Stimulated activated CD4-positive, alpha-beta T cell treated with anti-CD3 and anti-CD28 coated beads, Interleukin-1b, Interleukin-23, amount 100 ng/mL, for 4 hours (primary cell): Measurements from ENCODE around the gene SLC22A16.
"Not testable (repeated sequence)": the region's sequence is repeated elsewhere in the genome, so short reads cannot be mapped to it uniquely, and the experiment has no call there.

ENCODE experiments used
- DNase-seq, 2 donors: peaks; one replicate each; pipeline ENCODE4 v3.0.0-alpha.2; 2020; ENCODE audit warnings: low read depth in 2 of 2

Gene SLC22A16, protein sequence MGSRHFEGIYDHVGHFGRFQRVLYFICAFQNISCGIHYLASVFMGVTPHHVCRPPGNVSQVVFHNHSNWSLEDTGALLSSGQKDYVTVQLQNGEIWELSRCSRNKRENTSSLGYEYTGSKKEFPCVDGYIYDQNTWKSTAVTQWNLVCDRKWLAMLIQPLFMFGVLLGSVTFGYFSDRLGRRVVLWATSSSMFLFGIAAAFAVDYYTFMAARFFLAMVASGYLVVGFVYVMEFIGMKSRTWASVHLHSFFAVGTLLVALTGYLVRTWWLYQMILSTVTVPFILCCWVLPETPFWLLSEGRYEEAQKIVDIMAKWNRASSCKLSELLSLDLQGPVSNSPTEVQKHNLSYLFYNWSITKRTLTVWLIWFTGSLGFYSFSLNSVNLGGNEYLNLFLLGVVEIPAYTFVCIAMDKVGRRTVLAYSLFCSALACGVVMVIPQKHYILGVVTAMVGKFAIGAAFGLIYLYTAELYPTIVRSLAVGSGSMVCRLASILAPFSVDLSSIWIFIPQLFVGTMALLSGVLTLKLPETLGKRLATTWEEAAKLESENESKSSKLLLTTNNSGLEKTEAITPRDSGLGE

DNA sequence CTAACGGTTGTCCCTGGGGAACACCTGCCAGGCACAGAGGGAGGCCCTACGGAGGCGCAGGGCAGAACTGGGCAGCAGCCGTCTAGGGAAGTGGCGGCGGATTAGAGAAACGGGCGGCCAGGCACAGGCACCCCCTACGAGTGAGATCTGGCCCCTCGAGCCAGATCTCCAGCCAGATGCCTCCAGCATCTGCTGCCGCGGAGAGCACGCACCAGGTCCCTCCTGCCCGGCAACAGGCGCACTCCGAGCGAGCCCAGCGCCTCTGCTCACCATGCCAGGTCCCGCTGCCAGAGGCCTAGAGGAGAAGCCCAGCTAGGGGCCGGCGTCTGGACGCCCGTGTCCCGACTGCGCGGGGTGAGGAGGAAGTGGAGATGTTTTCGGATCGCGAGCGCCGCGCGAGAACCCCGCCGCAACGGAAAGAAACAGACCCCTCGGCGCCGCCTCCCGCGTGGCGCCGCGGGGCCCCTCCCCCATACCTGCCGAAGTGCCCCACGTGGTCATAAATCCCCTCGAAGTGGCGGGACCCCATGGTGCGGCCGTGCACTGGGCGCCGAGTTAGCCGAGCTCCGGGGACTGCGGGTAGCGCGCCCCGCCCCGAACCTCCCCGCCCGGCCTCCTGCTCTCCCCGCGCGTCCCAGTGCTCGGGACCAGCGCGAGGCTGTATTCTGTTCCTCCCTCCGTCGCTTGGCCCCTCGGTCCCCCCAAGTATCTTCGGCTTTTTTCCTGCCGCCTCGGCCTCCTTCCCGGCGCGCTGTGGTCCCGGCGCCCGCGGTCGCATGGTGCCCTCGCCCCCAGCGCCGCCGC, at the start of gene SLC22A16:
Gene SLC22A16 (minus strand): TSS at position 568 of the 804 bp plus-strand sequence. CDS start 39 bp downstream, at position 529.
- DNase-seq: no peak

DNA sequence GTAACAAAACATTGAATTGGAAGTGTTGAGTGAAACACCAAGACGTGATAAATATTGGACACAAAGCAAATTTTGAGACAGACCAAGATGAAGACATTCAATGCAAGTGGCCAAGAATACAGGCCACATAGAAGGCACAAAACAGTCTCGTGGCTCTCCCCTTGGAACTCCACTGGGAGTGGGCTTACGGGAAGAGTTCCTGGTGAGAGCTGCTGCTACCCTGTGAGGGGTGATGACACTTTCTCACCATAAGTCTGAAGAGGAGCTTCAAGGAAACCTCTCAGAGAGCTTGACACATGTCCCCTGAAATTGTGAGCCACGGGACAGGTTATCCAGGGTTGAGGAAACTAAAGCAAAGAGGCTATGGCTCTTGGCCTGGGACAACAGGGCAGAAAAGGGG, 48.6 kb upstream of the SLC22A16 start:
- no peak for DNase-seq

DNA sequence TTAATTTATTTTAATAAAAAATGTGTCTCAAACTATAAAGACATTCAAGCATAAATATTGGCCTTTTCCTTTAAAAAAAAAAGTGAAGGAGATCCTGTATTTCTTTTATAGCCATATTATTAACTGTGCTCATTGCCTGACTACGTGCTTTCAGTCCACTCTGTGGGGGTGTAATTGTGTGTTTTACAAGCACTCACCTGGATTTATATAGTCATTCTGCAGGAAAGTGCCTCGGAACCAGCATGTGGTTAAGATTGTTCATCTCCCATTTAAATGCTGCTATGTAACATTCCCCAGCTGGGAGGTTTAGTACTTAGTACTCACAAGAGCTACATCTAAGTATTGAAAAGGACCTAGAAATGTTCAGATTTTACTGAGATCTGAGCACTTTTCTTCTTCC, 47.9 kb upstream of the SLC22A16 start:
- no peak for DNase-seq

DNA sequence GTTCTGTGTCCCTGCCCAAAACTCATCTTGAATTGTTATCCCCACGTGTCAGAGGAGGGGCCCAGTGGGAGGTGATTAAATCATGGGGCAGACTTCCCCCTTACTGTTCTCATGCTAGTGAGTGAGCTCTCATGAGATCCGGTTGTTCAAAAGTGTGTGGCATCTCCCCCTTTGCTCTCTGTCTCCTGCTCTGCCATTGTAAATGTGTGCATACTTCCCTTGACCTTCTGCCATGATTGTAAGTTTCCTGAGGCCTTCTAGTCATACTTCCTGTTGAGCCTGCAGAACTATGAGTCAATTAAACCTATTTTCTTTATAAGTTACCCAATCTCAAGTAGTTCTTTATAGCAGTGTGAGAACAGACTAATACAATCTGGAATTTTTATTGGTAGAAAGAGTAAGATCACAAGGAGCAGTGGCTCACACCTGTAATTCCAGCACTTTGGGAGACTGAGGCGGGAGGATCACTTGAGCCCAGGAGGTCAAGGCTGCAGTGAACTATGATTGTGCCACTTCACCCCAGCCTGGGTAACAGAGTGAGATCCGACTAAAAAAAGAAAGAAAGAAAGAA, 47.1 kb upstream of the SLC22A16 start:
- DNase-seq: no peak

DNA sequence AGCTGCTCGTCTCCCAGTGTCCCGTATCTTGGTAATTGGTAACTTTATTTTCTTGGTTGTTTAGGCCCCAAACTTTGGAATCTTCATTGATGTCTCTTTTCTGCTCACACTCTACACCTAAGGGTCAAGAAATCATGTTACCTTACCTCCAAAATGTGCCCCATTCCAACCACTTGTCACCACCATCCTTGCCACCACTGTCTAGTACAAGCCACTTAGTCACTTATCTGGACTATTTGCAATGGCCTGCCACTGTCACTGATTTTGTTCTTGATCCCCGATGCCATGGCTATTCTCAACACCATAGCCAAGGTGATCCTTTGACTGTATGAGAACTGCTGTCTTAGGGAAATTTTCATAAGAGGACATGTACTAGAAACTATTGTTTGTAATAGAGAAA, 46.0 kb upstream of the SLC22A16 start:
- no peak for DNase-seq

DNA sequence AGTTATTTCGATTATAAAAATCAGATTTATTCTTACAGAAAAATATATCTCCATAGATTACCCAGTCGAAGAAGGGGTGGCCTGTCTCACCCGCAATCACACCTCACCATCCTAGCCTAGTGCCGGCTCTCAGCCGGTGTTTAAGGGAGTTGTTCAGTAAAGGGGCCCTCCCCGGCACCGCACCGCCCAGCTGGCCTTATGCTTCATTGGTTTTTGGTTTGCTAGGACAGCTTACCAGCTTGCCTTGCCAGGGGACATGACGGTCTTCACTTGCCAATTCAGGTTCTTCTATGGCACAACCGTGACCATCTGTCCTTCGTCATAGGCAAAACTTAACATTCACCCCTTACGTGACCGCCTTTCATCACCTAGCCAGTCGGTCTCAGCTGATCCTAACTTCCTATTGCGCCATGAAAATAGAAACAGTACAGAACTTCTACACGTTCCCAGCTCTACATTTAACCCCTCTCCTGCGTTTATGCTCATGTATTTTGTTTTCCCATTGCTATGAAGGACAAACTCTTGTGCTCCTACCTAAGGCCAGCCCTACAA, 44.7 kb upstream of the SLC22A16 start:
- DNase-seq: no peak

DNA sequence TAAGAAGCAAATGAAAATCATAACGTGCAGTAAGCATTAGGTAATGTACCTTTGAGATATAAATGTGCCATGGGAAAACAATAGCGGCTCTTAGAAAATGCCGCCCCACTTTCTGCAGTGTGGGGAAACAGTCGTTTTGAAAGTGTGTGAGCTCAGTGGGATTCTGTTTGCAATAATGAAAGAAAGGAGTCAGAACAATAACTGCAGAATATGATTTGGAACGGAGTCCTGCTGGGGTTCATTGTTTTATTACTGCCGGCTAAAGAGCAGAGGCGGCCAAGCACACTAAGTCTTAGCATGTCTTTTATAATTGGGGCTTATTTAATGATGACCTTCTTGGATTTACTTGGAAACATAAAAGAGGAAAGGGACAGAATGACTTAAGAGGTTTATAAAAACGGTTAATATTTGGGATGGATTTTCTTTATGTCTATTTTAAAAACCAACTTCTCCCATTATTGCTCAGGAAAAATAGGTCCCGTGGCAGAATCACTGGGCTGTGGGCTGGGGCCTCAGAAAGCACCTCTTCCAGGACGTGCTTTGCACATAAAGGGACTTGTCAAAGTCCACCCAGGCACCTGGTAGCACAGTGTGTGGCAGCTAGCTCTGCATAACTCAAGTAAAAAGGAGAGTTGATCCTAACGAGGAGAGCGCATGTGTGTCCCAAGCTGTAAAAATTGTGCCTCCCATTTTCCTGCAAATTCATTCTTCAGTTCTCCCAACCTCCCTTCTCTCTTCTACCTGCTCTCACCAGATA, 44.0 kb upstream of the SLC22A16 start:
- no peak for DNase-seq

DNA sequence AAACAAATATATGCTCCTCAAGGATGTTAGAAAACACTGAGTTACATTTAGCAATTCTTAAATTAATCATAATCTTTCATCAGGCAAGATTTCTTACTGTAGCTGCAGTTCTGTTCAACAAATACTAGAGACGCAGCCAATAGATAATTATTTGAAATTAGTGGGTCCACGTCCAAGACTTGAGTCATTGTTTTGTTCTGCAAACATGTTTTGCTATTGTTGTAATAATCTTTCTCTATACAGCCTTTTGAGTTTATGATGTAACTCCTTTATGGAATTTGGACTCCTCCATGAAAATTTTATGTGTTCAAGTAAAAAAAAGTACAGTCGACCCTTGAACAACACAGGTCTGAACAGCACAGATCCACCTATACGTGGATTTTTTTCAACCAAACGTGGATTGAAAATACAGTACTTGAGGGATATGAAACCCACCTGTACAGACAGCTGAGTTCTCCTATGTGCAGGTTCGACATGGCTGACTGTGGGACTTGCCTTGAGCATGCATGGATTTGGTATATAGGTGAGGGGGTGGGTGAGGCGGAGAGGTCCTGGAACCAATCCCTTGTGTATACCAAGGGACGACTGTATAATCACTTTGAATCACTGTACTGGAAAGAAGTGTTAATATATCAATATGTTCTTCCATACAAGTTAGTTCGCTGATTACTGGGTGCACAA, 41.3 kb upstream of the SLC22A16 start:
- DNase-seq: no peak

DNA sequence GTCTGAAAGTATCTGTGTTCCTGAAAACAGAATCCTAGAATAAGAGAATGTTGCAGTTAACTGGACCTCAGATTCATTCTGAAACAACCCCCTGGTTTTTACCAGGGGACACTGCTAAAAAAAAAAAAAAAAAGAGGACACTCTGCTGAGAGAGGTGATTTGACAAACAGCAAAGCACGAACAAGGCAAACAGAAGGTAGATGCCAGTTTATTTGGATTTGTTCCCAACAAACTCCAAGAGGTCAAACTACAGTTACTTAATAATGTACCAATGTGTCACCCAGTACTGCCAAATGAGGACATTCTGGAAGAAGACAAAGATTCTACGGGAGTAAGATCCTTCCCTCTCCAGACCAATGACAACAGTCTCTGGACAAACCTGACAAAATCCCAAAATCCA, 40.6 kb upstream of the SLC22A16 start:
- no peak for DNase-seq

DNA sequence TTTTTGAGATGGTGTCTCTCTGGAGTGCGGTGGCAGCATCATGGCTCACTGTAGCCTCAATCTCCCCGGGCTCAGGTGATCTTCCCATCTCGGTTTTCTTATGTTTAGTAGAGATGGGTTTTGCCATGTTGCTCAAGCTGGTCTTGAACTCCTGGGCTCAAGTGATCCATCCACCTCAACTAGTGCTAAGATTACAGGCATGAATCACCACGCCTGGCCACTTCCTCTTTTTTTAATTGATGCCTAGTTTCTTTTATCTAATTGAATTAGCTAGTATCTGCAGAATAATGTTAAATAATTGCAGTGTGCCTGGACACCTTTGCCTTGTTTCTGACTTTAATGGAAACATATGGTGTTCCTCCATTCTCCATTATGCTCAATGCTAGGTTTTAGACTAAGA, 38.4 kb upstream of the SLC22A16 start:
- no peak for DNase-seq

DNA sequence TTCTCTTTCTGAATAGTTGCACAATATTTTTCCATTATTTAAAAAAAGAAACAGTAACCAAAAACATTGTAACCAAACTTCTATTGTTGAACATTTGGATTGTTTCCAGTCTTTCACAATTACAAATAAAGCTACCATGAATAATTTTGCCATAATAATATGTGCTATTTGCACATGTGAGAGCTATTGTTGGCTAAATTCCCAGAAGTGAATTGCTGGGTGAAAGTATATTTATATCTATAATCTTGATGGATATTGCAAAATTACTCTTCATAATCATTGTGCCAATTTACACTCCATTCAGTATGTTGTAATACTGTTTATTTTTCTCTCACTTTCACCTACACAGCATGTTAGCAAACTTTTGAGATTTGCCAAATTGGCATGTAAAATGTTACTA, 36.6 kb upstream of the SLC22A16 start:
- no peak for DNase-seq

DNA sequence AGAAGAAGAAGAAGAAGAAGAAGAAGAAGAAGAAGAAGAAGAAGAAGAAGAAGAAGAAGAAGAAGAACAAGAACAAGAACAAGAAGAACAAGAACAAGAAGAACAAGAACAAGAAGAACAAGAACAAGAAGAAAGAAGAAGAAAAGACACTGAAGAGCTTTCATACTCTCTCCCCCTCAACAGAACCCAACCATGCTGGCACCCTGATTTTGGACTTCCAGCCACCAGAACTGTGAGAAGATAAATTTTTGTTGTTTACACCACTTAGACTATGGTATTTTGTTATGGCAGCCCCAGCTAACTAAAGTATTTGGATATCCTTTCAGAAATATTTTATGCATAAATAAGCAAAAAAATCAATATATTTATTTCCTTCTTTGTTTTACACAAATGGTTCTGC, 36.1 kb upstream of the SLC22A16 start:
- DNase-seq: not testable (repeated sequence)

DNA sequence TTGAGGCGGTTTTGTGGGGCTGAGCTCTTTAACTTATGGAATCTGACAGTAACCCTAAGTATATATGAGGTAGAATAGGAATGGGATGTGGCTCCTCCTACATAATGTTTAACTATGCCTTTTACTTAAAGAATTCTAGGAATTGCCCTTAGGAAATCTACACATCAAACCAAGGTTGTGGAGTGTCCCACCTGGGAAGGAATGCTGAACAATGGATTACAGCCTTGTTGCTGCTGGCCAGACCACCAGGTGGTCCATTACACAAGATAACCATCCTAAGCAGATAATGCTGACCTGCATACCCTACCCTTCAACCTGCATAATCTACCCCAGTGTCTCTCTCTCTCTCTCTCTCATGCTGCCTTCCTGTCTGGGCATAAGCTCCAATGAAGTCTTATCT, 35.0 kb upstream of the SLC22A16 start:
- no peak for DNase-seq

DNA sequence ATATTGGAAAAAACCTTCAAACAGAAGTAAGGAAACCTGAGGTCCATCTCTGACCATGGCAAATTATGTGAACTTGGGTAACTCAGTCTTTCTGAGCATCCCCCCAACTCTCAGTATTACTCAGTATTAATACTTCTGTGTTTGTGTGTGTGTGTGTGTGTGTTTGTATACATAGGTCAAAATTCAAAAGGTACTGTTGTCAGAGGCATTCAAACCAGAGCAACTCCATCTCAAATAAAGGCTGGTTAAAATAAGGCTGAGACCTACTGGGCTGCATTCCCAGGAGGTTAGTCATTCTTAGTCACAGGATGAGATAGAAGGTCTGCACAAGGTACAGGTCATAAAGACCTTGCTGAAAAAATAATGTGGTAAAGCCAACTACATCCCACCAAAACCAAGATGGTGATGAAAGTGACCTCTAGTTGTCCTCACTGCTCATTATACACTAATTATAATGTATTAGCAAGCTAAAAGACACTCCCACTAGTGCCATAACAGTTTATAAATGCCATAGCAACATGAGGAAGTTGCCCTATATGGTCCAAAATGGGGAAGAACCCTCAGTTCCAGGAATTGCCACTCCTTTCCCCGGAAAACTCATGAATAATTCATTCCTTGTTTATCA, 33.3 kb upstream of the SLC22A16 start:
- no peak for DNase-seq

DNA sequence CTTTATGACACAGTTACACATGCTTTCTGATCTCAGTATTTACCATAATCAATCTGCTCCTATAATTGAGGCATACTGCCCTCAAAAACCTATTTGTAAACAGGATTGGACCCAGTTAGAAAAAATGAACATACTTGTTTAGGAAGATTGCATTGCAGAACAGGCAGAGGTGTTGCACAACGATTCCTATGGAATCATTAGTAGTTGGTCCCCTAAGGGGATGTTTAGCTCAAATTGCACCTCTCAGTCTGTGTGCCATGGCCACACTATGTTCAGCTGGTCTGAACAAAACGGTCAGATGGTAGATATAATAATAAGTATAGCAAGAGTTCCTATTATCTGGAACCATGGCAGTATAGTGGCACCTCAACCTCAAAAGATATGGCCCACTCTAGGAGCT, 28.5 kb upstream of the SLC22A16 start:
- not testable (repeated sequence) for DNase-seq

DNA sequence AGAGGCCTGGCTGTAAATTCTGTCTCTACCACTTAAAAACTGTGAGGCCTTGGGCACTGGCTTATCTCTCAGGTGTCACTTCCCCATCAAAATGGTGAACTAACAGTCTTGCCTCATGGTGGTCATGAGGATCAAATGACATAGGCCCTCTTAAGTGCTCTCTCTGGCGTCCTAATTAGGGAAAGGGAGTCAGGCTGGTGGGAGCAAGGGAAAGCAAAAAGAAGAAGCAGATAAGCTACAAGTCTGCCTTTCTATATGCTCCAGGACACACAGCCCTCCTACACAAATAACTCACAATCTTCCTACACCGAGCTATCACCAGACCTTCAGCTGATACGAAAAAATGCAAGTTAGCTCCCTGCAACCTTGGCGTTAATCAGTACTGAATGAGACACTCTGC, 19.5 kb upstream of the SLC22A16 start:
- no peak for DNase-seq

DNA sequence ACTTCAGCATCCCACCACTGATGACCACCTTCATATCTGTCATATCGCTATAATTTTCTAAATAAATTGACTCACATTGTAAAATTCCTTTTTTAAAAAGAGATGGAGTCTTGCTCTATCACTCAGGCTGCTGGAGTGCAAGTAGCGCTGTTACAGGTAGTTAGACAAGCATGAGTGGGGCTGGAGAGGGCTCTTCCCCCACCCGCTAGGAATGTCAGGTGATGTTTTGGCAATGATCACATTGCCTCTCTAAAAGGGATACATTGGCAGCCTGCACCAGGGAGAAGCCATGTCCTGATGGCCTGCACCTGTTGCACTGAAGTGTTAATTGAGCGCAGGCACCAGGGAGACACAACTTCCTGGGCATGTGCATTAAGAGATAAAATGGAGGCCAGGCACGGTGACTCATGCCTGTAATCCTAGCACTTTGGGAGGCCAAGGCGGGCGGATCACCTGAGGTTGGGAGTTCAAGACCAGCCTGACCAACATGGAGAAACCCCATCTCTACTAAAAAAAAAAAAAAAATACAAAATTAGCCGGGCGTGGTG, 16.9 kb upstream of the SLC22A16 start:
- DNase-seq: no peak

DNA sequence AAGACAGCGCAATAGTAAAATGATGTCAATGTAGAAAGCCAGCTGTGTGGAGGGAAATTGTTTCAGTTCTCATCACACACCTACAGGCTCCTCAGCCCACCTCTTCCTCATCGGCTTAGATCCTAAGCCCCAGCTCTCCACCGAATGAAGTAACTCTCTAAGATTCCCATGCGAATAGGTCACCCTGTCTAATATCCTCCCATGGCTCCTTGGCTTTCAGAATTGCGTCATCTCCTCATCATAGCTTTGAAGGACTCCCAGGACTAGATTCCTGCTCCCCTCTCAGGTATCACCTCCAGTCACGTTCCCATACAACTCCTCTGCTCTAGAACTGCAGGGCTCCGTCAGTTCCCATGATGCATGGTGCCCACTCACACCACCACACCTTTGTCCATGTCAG, 16.2 kb upstream of the SLC22A16 start:
- DNase-seq: no peak

DNA sequence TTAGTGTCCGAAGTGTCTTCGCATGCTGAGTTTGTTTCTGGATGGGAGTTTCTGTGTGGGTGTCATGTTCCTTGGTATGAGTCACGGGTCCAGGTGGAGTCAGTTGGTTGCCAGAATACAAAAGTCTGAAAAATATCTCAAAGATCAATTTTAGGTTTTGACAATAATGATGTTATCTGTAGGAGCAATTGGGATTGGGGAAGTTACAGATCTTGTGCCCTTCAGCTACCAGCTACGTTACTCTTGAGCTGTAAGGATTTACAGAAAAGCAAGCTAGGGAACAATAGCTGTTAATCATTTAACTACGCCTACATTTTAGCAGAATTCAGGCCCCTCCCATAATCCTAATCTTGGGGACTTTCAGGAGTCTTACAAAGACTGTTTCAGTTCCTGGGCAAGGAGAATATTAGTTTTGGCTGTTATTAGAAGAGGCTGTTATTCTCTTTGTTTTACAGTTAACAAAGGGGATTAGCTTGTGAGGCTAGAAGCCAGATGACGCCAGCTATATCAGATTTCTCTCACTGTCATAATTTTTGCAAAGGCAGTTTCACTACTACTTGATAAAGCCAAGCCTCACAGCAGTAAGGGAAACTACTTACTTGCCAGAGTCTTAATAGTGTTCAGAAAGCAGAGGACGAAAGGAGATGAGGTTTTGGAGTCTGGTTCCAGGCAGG, 15.4 kb upstream of the SLC22A16 start:
- no peak for DNase-seq

DNA sequence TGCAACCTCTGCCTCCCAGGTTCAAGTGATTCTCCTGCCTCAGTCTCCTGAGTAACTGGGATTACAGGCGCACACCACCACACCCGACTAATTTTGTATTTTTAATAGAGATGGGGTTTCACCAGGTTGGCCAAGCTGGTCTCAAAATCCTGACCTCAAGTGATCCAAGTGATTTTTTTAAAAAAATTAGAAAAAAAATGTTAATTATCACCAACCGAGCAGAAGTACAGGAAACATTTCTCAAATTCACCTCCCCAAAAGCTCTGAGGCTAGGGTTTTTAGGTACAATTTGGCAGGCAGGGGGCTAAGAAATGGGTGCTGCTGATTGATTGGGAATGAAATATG, 14.9 kb upstream of the SLC22A16 start:
- no peak for DNase-seq
